Daoy (cell line): ENCODE measurements around the gene TMEM213. TPM values are rescaled to one million over a fixed set of nuclear protein-coding genes. Genes with fewer than 3 reads are reported as not detected.
A peak's percentile ranks its signal among the peaks of the same experiment; 100 is the strongest.

ENCODE experiments used
- DNase-seq: peaks from one replicate; pipeline ENCODE4 v3.0.0-alpha.2; 2015; ENCODE audit warnings: low read depth
- total RNA-seq: library from RNA; depleted of rRNA; stranded (reverse); fragments of >200 nt; shearing (Covaris generic); gene quantifications from 2 replicates; pipeline ENCODE4 v1.2.3, GENCODE V29; 2014; rRNA removed

Gene TMEM213
- total RNA-seq, 1 experiment from 2014 or later: not detected

DNA sequence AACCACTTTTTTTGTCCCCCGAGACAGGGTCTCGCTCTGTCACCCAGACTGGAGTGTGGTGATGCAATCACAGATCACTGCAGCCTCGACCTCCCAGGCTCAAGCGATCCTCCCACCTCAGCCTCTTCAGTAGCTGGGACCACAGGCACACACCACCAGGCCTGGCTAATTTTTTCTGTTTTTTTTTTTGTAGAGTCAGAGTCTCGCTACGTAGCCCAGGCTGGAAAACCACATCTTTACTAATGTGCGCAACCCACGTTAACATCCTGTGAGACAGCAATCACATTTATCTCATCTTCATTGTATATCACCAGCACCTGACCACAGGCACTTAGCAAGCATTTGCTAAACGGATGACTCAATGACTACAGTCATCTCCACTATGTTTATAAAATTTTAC, 78.0 kb downstream of the TMEM213 start:
- DNase-seq: peak; percentile 91

DNA sequence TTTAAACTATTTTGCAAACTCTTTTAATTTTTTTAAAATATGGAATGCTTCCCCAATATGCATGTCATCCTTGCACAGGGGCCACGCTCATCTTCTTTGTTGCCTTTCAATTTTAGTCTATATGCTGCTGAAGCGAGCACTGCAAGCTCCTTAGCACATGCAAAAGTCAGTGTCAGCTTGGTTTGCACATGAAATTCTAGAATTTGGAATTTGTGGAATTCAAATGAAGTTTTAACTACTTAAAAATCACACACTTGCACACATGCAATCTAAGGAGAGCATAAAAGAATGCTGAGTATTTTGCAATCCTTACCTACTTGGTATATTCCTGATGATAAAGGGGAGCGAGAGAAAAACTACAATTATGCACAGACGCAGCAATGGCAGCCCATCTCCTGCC, 78.5 kb downstream of the TMEM213 start:
- no peak for DNase-seq

DNA sequence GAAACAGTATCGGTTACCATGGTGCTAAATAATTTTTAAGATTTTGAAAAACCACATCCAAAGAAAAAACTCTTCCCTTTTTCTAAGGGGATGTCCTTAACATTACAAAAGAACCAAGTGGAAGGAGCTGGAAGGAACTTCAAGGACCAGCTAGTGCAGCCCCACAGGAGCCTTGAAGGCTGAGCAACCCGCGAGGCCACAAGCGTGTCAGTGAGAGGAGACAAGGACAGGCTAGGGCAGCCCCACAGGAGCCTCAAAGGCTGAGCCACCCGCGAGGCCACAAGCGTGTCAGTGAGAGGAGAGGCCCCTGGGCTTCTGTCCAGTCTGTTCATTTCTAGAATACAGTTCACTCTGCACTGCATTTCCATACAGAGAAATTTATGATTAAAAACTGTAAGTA, 80.3 kb downstream of the TMEM213 start:
- DNase-seq: no peak

DNA sequence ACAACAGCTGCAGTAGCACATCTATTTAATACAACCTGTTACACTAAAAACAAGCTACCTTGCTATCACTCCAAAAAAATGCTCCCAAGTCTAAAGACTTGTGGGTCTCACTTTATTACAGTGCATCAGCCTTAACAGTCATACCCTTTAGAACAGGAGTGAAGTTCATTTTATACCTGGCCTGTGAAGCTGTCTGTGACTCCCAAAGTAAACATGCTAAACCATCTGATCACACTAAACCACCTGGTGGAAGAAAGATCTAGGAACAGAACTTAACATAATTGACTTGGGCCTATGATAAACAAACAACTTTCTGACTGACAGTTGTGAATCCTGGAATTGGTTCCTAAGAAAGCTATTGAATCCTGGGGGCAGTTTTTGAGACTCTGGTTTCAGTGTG, 81.1 kb downstream of the TMEM213 start:
- no peak for DNase-seq

DNA sequence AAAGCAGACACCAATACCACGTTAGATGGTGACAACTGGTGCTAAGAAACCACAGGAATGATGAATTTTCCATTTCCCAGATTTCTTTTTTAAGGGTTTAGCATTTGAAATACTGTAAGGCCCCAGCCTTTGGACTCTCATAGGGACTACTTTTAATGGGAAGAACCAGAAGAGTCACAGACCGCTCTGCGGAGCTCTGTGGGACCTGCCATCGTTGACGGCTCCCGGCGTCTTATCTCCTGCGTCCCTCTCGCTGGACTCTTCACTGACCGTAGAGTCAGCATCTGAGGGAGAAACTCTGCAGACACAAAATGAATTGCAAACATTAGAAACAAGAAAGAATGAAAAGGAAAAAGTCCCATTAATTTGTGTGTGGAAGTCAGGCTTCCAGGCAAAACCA, 81.6 kb downstream of the TMEM213 start:
- no peak for DNase-seq

DNA sequence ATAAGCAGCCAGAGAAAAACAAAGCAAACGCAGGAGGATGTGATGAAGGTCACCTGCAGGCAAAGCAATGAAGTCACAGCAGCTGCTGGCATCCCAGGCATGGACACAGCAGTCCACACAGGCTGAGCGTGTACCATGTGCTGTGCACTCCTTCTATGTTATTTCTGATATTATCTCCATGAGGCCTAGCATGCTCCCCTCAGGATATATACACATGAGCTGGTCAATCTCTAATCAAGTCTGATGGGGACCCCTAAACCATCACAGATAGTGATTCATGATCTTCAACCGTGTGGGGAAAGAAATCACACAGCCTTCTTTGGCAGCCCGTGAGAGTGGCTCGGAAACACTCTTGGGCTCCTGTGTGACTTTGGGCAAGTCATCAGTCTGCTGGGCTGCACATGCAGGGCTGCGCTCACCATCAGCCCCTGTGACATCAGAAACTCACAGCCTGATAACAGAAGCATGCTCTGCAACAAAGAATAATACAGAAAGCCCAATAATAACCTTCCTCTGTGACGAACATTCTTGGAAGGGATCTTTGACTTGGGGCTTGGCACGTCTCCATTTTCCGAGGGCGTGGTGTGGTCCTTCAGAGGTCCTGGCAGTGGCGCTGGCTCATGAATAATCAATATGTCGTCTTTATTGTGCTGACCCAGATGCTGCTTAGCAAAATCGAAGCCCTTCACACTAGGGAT, 83.2 kb downstream of the TMEM213 start:
- DNase-seq: no peak

DNA sequence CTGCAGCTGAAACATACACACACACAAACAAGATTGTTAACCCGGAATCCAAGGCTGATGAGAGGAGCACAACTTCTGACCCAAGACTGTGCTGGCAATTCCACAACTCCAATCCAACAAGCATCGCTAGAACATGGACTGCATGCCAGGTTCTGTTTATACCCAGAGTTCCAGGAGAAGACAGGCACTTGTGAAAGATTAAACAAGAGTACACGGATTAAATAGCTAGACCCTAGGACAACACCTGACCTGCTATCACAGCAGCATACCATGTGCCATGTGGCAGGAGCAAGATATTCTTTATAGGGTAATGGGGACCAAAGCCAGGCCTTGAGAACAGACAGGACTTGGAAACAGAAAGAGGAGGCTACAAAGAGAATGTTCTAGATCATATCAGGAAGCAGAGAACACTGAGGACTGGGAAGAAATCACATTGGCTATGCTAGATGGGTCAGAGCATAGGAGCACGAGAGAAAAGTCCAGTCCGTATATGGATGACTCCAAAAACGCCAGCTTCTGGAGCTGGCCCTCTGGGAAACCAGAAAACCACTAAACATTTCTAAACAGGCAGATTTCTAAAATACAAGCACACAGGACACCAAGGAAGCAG, 83.9 kb downstream of the TMEM213 start:
- no peak for DNase-seq

DNA sequence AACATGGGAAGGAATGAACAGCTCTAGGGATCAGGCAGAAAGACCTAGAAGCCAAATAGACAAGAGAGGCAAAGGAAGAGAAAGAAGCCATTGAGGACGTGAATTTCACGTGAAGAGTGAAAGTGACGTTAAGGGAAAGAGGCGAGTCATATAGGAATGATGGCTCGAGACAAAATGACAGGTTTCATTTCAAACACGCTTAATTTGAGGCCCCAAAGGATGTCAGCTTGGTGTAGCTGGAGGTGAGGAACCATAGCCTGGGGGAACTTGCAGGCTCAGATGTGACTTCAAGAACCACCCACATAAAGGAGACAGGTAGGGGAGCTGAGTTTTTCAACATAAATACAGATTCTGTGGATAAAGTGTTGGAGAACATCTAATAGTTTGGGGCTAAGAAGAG, 84.5 kb downstream of the TMEM213 start:
- no peak for DNase-seq

DNA sequence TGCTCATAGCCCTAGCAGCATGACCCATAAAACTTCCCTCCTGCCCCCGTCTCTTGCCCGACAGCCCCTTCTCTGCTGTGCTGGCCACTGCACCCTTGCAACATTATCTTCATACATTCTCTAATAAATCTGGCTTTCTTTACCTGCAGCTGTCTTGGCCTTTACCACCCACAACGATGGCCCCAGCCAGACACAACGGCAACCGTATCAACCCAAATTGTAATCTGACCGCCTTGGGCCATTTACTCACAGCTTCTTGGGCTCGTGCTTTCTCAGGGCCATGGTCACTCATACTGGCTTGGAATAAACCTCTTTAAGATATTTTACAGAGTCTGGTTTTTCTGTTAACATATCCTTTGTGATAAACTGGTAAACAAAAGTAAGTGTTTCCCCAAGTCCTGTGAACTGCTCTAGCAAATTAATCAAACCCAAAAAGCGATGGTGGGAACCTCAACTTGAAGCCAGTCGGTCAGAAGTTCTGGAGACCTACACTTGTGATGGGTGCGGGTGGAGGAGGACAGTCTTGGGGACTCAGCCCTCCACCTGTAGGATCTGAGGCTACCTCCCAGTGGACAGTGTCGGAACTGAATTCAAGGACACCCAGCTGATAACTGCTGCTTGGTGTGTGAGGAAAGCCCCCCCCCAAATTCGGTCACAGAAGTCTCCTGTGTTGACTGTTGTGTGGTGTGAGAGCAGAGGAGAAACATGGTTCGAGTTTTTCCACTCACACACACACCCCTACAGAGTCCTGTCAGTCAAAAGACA, 87.8 kb downstream of the TMEM213 start:
- no peak for DNase-seq

DNA sequence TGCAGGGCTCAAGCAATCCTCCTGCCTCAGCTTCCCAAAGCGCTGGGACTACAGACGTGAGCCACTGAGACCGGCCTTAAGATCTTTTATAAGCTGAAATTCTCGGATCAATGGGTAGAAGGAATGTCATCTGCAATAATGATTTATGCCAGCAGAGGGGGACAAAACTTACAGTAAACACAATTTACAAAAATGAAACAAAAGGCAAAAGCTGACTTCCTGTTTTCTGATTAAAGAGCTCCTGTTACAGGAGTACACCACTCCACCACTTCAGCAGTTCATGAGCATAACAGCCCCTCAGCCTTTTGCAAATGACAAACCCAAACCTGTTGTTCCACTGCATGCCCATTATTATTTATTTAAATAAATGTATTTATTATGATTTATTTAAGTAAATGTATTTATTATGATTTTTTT, 88.7 kb downstream of the TMEM213 start:
- DNase-seq: peak; percentile 42

DNA sequence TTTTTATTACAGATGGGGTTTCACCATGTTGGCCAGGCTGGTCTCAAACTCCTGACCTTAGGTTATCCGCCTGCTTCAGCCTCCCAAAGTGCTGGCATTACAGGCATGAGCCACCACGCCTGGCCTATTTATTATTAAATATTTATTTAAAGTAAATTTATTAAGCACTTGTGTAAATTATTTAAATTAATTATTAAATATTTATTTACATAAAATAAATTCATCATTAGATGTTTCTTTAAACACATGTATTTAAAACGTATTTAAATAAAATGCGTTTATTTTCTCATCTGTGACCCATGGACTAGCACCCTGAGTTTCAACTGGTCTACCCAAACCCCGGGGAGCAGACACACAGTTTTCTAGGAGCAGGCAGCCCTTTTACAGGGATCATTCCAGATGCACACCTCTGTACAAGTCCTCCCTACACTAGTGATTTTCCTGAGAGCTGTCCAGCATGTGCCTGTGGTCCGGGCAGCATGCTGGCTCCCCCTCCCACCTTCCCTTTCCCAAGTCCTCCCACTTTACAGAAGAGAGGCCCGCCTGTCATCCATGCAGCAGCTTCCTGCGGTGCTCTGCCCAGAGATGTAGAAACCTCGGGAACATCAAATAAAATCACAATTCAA, 89.4 kb downstream of the TMEM213 start:
- no peak for DNase-seq

Other genes with a start within 250 kb of the TMEM213 start
- gene SVOPL, start 96.6 kb upstream of the TMEM213 start, total RNA-seq: 0.03 TPM in 1 of 2 replicates, not detected in the other
- gene ATP6V0A4, start 202 bp downstream of the TMEM213 start, total RNA-seq: 0.63 TPM in 1 of 2 replicates, not detected in the other
- 1.8 and 2.0 TPM in 2 replicates for gene KIAA1549, start 183.4 kb downstream of the TMEM213 start, total RNA-seq
- gene ZC3HAV1L, start 238.0 kb downstream of the TMEM213 start, total RNA-seq: 5.4 and 7.9 TPM in 2 replicates